ENCODE results near the gene HSD3B1. TPM values are rescaled to one million over a fixed set of nuclear protein-coding genes. Genes with fewer than 3 reads are reported as not detected.
"Not testable (repeated sequence)": the region's sequence is repeated elsewhere in the genome, so short reads cannot be mapped to it uniquely, and the experiment has no call there.

The HSD3B1 gene
- total RNA-seq, 2 experiments from 2014 or later = not detected

GRCh38 chr1:119517667-119518066 lies 10.7 kb downstream of the HSD3B1 start:
- H3K4me1 Mint-ChIP-seq; CTCF ChIA-PET; H3K27me3 Mint-ChIP-seq; H3K9me3 Mint-ChIP-seq; POLR2A ChIA-PET; H3K36me3 Mint-ChIP-seq (ENCODE audit: low read depth); H3K4me3 Mint-ChIP-seq; DNase-seq; H3K27ac Mint-ChIP-seq: not testable (repeated sequence)

- no peaks in the 10 kb centered on the region for H3K9me3 Mint-ChIP-seq
- CTCF ChIA-PET = no interaction called here
Measured at GRCh38 chr1:119531606-119532323, 24.8 kb downstream of the HSD3B1 start.

GRCh38 chr1:119532324-119532910 lies 25.4 kb downstream of the HSD3B1 start:
- CTCF ChIA-PET = no interaction called here
- no peak overlapping the region for H3K4me3 Mint-ChIP-seq
- POLR2A ChIA-PET = no interaction called here
- no peak for DNase-seq
- H3K27ac Mint-ChIP-seq = no peak overlapping the region
- H3K4me1 Mint-ChIP-seq = no peaks in the 10 kb centered on the region
- H3K27me3 Mint-ChIP-seq = peaks cover 2% of the 10 kb centered on the region
- H3K36me3 Mint-ChIP-seq (ENCODE audit: low read depth) = no peaks in the 10 kb centered on the region
- H3K9me3 Mint-ChIP-seq = no peaks in the 10 kb centered on the region

More at GRCh38 chr1:119531606-119532323, 24.8 kb downstream of the HSD3B1 start:
- peaks cover 2% of the 10 kb centered on the region for H3K27me3 Mint-ChIP-seq
- H3K36me3 Mint-ChIP-seq (ENCODE audit: low read depth) = no peaks in the 10 kb centered on the region
- H3K4me1 Mint-ChIP-seq = no peaks in the 10 kb centered on the region
- DNase-seq = no peak
- no peak overlapping the region for H3K27ac Mint-ChIP-seq
- H3K4me3 Mint-ChIP-seq = no peak overlapping the region
- POLR2A ChIA-PET = no interaction called here

- H3K4me3 Mint-ChIP-seq = no peak overlapping the region
- no peaks in the 10 kb centered on the region for H3K4me1 Mint-ChIP-seq
- no peaks in the 10 kb centered on the region for H3K9me3 Mint-ChIP-seq
- H3K27me3 Mint-ChIP-seq = peaks cover 6% of the 10 kb centered on the region
- H3K27ac Mint-ChIP-seq = no peak overlapping the region
- no peaks in the 10 kb centered on the region for H3K36me3 Mint-ChIP-seq (ENCODE audit: low read depth)
- ChIA-PET POLR2A (no interaction called here), CTCF (no interaction called here)
- DNase-seq = no peak
Measured at GRCh38 chr1:119535381-119535780, 28.4 kb downstream of the HSD3B1 start.

GRCh38 chr1:119537966-119538365 lies 31.0 kb downstream of the HSD3B1 start:
- H3K36me3 Mint-ChIP-seq (ENCODE audit: low read depth) = no peaks in the 10 kb centered on the region
- no peak for DNase-seq
- no peak overlapping the region for H3K4me3 Mint-ChIP-seq
- ChIA-PET CTCF (no interaction called here), POLR2A (no interaction called here)
- H3K27ac Mint-ChIP-seq = no peak overlapping the region
- H3K27me3 Mint-ChIP-seq = peaks cover 9% of the 10 kb centered on the region
- no peaks in the 10 kb centered on the region for H3K9me3 Mint-ChIP-seq
- no peaks in the 10 kb centered on the region for H3K4me1 Mint-ChIP-seq

GRCh38 chr1:119539636-119540035 lies 32.6 kb downstream of the HSD3B1 start:
- no peak for DNase-seq
- peaks cover 13% of the 10 kb centered on the region for H3K27me3 Mint-ChIP-seq
- no peak overlapping the region for H3K27ac Mint-ChIP-seq
- ChIA-PET CTCF (no interaction called here), POLR2A (no interaction called here)
- H3K9me3 Mint-ChIP-seq = no peaks in the 10 kb centered on the region
- no peaks in the 10 kb centered on the region for H3K36me3 Mint-ChIP-seq (ENCODE audit: low read depth)
- no peak overlapping the region for H3K4me3 Mint-ChIP-seq
- no peaks in the 10 kb centered on the region for H3K4me1 Mint-ChIP-seq

- Mint-ChIP-seq H3K27me3 (peaks cover 13% of the 10 kb centered on the region), H3K27ac (no peak overlapping the region), H3K4me1 (no peaks in the 10 kb centered on the region), H3K36me3 (ENCODE audit: low read depth) (no peaks in the 10 kb centered on the region), H3K4me3 (no peak overlapping the region), H3K9me3 (no peaks in the 10 kb centered on the region)
- ChIA-PET POLR2A (no interaction called here), CTCF (no interaction called here)
- DNase-seq = no peak
Measured at GRCh38 chr1:119541389-119541788, 34.4 kb downstream of the HSD3B1 start.

- CTCF ChIA-PET = no interaction called here
- no peak for DNase-seq
- H3K27ac Mint-ChIP-seq = no peak overlapping the region
- H3K4me1 Mint-ChIP-seq = no peaks in the 10 kb centered on the region
- H3K27me3 Mint-ChIP-seq = peaks cover 13% of the 10 kb centered on the region
- H3K36me3 Mint-ChIP-seq (ENCODE audit: low read depth) = no peaks in the 10 kb centered on the region
- POLR2A ChIA-PET = no interaction called here
- H3K9me3 Mint-ChIP-seq = no peaks in the 10 kb centered on the region
- H3K4me3 Mint-ChIP-seq = no peak overlapping the region
Measured at GRCh38 chr1:119542492-119542946, 35.5 kb downstream of the HSD3B1 start.

- ChIA-PET POLR2A (no interaction called here), CTCF (no interaction called here)
- Mint-ChIP-seq H3K4me1 (no peaks in the 10 kb centered on the region), H3K9me3 (no peaks in the 10 kb centered on the region), H3K36me3 (ENCODE audit: low read depth) (no peaks in the 10 kb centered on the region), H3K27ac (no peak overlapping the region), H3K4me3 (no peak overlapping the region), H3K27me3 (peaks cover 11% of the 10 kb centered on the region)
- DNase-seq = no peak
Measured at GRCh38 chr1:119544165-119544762, 37.3 kb downstream of the HSD3B1 start.

GRCh38 chr1:119546641-119547040 lies 39.6 kb downstream of the HSD3B1 start:
- CTCF ChIA-PET = no interaction called here
- Mint-ChIP-seq H3K27ac (no peak overlapping the region), H3K4me1 (no peaks in the 10 kb centered on the region), H3K36me3 (ENCODE audit: low read depth) (no peaks in the 10 kb centered on the region), H3K9me3 (no peaks in the 10 kb centered on the region), H3K27me3 (peaks cover 6% of the 10 kb centered on the region), H3K4me3 (no peak overlapping the region)
- POLR2A ChIA-PET = no interaction called here
- DNase-seq = no peak

GRCh38 chr1:119547306-119547705 lies 40.3 kb downstream of the HSD3B1 start:
- ChIA-PET CTCF (no interaction called here), POLR2A (no interaction called here)
- Mint-ChIP-seq H3K27ac (no peak overlapping the region), H3K36me3 (ENCODE audit: low read depth) (no peaks in the 10 kb centered on the region), H3K27me3 (peaks cover 6% of the 10 kb centered on the region), H3K9me3 (no peaks in the 10 kb centered on the region), H3K4me3 (no peak overlapping the region), H3K4me1 (no peaks in the 10 kb centered on the region)
- DNase-seq = no peak

GRCh38 chr1:119547805-119548204 lies 40.8 kb downstream of the HSD3B1 start:
- CTCF ChIA-PET = no interaction called here
- Mint-ChIP-seq H3K27me3 (peaks cover 4% of the 10 kb centered on the region), H3K36me3 (ENCODE audit: low read depth) (no peaks in the 10 kb centered on the region), H3K4me3 (no peak overlapping the region), H3K27ac (no peak overlapping the region), H3K9me3 (no peaks in the 10 kb centered on the region), H3K4me1 (no peaks in the 10 kb centered on the region)
- POLR2A ChIA-PET = no interaction called here
- DNase-seq = no peak

GRCh38 chr1:119549719-119550132 lies 42.7 kb downstream of the HSD3B1 start:
- H3K4me3 Mint-ChIP-seq = no peak overlapping the region
- DNase-seq = peak; percentile 17
- H3K4me1 Mint-ChIP-seq = no peaks in the 10 kb centered on the region
- ChIA-PET CTCF (interaction anchor here (1.5 kb wide), 1 partner anchor 126 kb away, joined by 3 read pairs; no protein-coding TSS in a partner anchor), POLR2A (no interaction called here)
- H3K27ac Mint-ChIP-seq = no peak overlapping the region
- H3K9me3 Mint-ChIP-seq = no peaks in the 10 kb centered on the region
- H3K36me3 Mint-ChIP-seq (ENCODE audit: low read depth) = no peaks in the 10 kb centered on the region
- no peaks in the 10 kb centered on the region for H3K27me3 Mint-ChIP-seq

GRCh38 chr1:119550381-119550780 lies 43.4 kb downstream of the HSD3B1 start:
- Mint-ChIP-seq H3K27me3 (no peaks in the 10 kb centered on the region), H3K4me3 (no peak overlapping the region), H3K36me3 (ENCODE audit: low read depth) (no peaks in the 10 kb centered on the region), H3K27ac (no peak overlapping the region), H3K9me3 (no peaks in the 10 kb centered on the region), H3K4me1 (no peaks in the 10 kb centered on the region)
- ChIA-PET CTCF (interaction anchor here (1.5 kb wide), 1 partner anchor 126 kb away, joined by 3 read pairs; no protein-coding TSS in a partner anchor), POLR2A (no interaction called here)
- no peak for DNase-seq

Data from activated CD4-positive, alpha-beta memory T cell treated with anti-CD3 and anti-CD28 coated beads, Interleukin-2, amount 10 ng/mL, durations not matched to agents 7 days and 5 days (primary cell).